ENCODE data around the gene DLGAP3.

Gene DLGAP3

GRCh38 chr1:34929853-34930701 lies 627 bp upstream of the DLGAP3 start:
- peak; percentile 23 for DNase-seq
- H3K27me3 ChIP-seq: peaks cover 4% of the 10 kb centered on the region; the same call in 1 of the 2 replicates
- H3K36me3 ChIP-seq: no peaks in the 10 kb centered on the region
- no peak for TF ChIP-seq CTCF (IDR thresholded peaks at IDR 0.05; ENCODE audit: low read depth, low read length)
- H3K4me1 ChIP-seq: no peaks in the 10 kb centered on the region
- no peaks in the 10 kb centered on the region for H3K9me3 ChIP-seq
- peak overlapping the region; percentile 55 for H3K4me3 ChIP-seq (ENCODE audit: low read depth, low read length)

- no peaks in the 10 kb centered on the region for H3K9me3 ChIP-seq
- no peaks in the 10 kb centered on the region for H3K36me3 ChIP-seq
- H3K27me3 ChIP-seq: peaks cover 4% of the 10 kb centered on the region; the same call in 1 of the 2 replicates
- DNase-seq: no peak
- H3K4me1 ChIP-seq: no peaks in the 10 kb centered on the region
- peak overlapping the region; percentile 69 for H3K4me3 ChIP-seq (ENCODE audit: low read depth, low read length)
- TF ChIP-seq CTCF (IDR thresholded peaks at IDR 0.05; ENCODE audit: low read depth, low read length): no peak
Measured at GRCh38 chr1:34928699-34929496, 552 bp downstream of the DLGAP3 start.

- Histone ChIP-seq H3K4me1 (no peaks in the 10 kb centered on the region), H3K9me3 (no peaks in the 10 kb centered on the region), H3K36me3 (no peaks in the 10 kb centered on the region), H3K27me3 (peaks cover 4% of the 10 kb centered on the region; the same call in 1 of the 2 replicates), H3K4me3 (ENCODE audit: low read depth, low read length) (peak overlapping the region; percentile 69)
- DNase-seq: no peak
- no peak for TF ChIP-seq CTCF (IDR thresholded peaks at IDR 0.05; ENCODE audit: low read depth, low read length)
Measured at GRCh38 chr1:34928066-34928696, 1.3 kb downstream of the DLGAP3 start.

GRCh38 chr1:34927316-34927715 lies 2.1 kb downstream of the DLGAP3 start:
- Histone ChIP-seq H3K27me3 (peaks cover 4% of the 10 kb centered on the region; the same call in 1 of the 2 replicates), H3K4me3 (ENCODE audit: low read depth, low read length) (no peak overlapping the region), H3K36me3 (no peaks in the 10 kb centered on the region), H3K4me1 (no peaks in the 10 kb centered on the region), H3K9me3 (no peaks in the 10 kb centered on the region)
- no peak for TF ChIP-seq CTCF (IDR thresholded peaks at IDR 0.05; ENCODE audit: low read depth, low read length)
- no peak for DNase-seq

GRCh38 chr1:34926894-34927293 lies 2.6 kb downstream of the DLGAP3 start:
- no peak for TF ChIP-seq CTCF (IDR thresholded peaks at IDR 0.05; ENCODE audit: low read depth, low read length)
- H3K27me3 ChIP-seq: peaks cover 4% of the 10 kb centered on the region; the same call in 1 of the 2 replicates

More at GRCh38 chr1:34926894-34927293, 2.6 kb downstream of the DLGAP3 start:
- Histone ChIP-seq H3K4me1 (no peaks in the 10 kb centered on the region), H3K9me3 (no peaks in the 10 kb centered on the region), H3K36me3 (no peaks in the 10 kb centered on the region), H3K4me3 (ENCODE audit: low read depth, low read length) (no peak overlapping the region)
- DNase-seq: no peak

Data from BE2C (cell line).